ENCODE data around the gene CALU. TPM values are rescaled to one million over a fixed set of nuclear protein-coding genes. Genes with fewer than 3 reads are reported as not detected.

The CALU gene
- polyA plus RNA-seq, 3 donors, result 13.8 to 44.0 (median 33.2) TPM

DNA sequence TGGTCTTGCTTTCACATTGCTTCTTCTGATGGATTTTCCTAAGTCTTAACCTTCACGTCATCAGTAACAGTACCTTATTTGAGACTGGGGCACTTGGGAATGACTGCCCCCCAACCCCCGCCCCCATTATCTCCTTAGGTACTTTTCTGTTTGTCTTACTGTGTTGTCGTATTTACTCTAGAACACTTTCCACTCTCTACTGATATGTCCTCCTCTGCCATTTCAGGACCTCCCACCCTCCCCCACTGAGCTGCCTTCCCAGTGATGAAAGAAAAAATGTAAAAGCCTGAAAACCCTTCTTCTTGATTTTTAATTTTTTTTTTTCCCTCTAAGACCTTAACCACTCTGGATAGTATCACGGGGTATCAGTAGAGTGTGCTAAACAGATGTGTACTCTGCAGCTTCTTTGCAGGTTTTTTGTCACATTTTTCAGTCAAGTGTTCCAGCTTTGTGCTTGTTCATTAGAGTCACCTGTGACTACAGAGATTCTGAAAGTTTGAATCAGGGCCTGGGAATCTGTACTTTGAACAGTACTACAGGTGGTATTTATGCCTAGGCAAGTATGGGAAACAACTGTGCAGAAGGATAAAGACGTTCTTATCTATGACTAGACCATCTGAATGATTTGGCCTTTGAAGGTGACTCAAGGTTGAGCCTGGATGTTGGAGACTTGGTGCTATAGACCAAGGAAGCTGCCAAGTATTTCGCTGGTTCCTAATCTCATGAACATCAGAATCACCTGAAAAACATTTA, 8.3 kb downstream of the CALU start:
- H3K9ac ChIP-seq (ENCODE audit: insufficient read depth, low read length, poor library complexity, severe bottlenecking), result no peak overlapping the region
- peaks cover 28% of the 10 kb centered on the region for H4K20me1 ChIP-seq (ENCODE audit: insufficient read depth, low read length)
- 100% methylated on average over 2 of the region's 6 CpGs for WGBS (ENCODE audit: insufficient coverage)
- H3K27ac ChIP-seq (ENCODE audit: low read depth in 1 of 2, low read length in 2 of 2), result no peak overlapping the region
- Mint-ChIP-seq H3K4me1 (peaks cover 7% of the 10 kb centered on the region), H3K27me3 (ENCODE audit: low read depth in 3 of 3) (peaks cover 0 to 1% (median 0%) of the 10 kb centered on the region in 3 donors), H3K27ac (peak overlapping the region in 3 of 7 donors; percentile 26 to 33 (median 31)), H3K36me3 (peaks cover 30 to 55% of the 10 kb centered on the region in 2 donors), H3K9me3 (no peaks in the 10 kb centered on the region), H3K4me3 (no peak overlapping the region)
- no peaks in the 10 kb centered on the region for H3K27me3 ChIP-seq (ENCODE audit: control insufficient read depth in 2 of 2, insufficient read depth in 2 of 2, low read length in 2 of 2)
- H3K4me2 ChIP-seq (replicated peaks; ENCODE audit: extremely low read depth, low read length, poor library complexity, severe bottlenecking), result no peak overlapping the region
- intact Hi-C loops (cut with micrococcal nuclease), result loop anchor here in 1 of 2 donors (10.0 kb wide), 1 partner anchor 117 kb away; the partner anchor contains the start of gene ATP6V1F
- H3K4me1 ChIP-seq (ENCODE audit: control insufficient read depth in 1 of 2, insufficient read depth in 2 of 2, low read length in 2 of 2), result no peaks in the 10 kb centered on the region
- peaks cover 89% of the 10 kb centered on the region for H3K79me2 ChIP-seq (ENCODE audit: insufficient read depth, low read length)
- H2AFZ ChIP-seq (ENCODE audit: insufficient read depth, low read depth, low read length, poor library complexity, severe bottlenecking), result no peak overlapping the region
- H3K9me3 ChIP-seq (replicated peaks in 1 of 2; ENCODE audit: control insufficient read depth in 1 of 2, insufficient read depth in 1 of 2, low read length in 2 of 2), result no peaks in the 10 kb centered on the region
- TF ChIP-seq CTCF (IDR thresholded peaks at IDR 0.05), result no peak
- H3K4me3 ChIP-seq (replicated peaks in 1 of 3; ENCODE audit: low read depth in 2 of 3, low read length in 3 of 3), result no peak overlapping the region
- peaks cover 41 to 57% of the 10 kb centered on the region in 2 donors for H3K36me3 ChIP-seq (replicated peaks in 1 of 2; ENCODE audit: control insufficient read depth in 1 of 2, insufficient read depth in 2 of 2, low read length in 2 of 2)
- no peak for DNase-seq

DNA sequence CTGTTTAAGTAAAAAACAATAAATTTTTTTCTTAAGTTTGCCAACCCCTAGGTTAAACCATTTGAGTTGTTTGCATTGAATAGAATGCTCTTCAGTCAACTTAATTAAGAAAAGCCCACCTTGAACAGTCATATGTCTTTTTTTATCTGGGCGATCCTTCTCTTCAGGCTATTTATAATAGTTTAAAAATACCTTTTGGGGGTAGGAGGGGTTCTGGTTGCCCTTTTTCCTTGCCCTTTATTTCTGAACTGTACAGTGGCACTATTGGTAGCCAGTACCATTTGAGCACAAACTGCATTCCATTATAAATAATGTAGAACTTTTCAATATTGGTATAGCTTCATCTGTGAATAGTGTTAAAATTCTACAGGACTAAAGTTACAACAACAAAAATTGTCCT, 13.1 kb downstream of the CALU start:
- WGBS (ENCODE audit: insufficient coverage), result no CpG with 5 or more reads among the region's 1 CpG
- H3K79me2 ChIP-seq (ENCODE audit: insufficient read depth, low read length), result peaks cover 41% of the 10 kb centered on the region
- no peak overlapping the region for H3K27ac Mint-ChIP-seq
- H3K9me3 ChIP-seq (replicated peaks in 1 of 2; ENCODE audit: control insufficient read depth in 1 of 2, insufficient read depth in 1 of 2, low read length in 2 of 2), result no peaks in the 10 kb centered on the region
- peaks cover 9% of the 10 kb centered on the region for H4K20me1 ChIP-seq (ENCODE audit: insufficient read depth, low read length)
- H3K4me1 ChIP-seq (ENCODE audit: control insufficient read depth in 1 of 2, insufficient read depth in 2 of 2, low read length in 2 of 2), result no peaks in the 10 kb centered on the region
- TF ChIP-seq CTCF (IDR thresholded peaks at IDR 0.05), result no peak
- H3K27me3 Mint-ChIP-seq (ENCODE audit: low read depth in 3 of 3), result peaks cover 0 to under 1% (median 0%) of the 10 kb centered on the region in 3 donors
- H3K4me3 Mint-ChIP-seq, result no peak overlapping the region
- no peak overlapping the region for H3K27ac ChIP-seq (ENCODE audit: low read depth in 1 of 2, low read length in 2 of 2)
- H2AFZ ChIP-seq (ENCODE audit: insufficient read depth, low read depth, low read length, poor library complexity, severe bottlenecking), result no peak overlapping the region
- H3K4me2 ChIP-seq (replicated peaks; ENCODE audit: extremely low read depth, low read length, poor library complexity, severe bottlenecking), result no peak overlapping the region
- no peak for DNase-seq
- H3K36me3 Mint-ChIP-seq, result peaks cover 59 to 83% of the 10 kb centered on the region in 2 donors
- no peaks in the 10 kb centered on the region for H3K4me1 Mint-ChIP-seq
- H3K4me3 ChIP-seq (replicated peaks in 1 of 3; ENCODE audit: low read depth in 2 of 3, low read length in 3 of 3), result no peak overlapping the region
- H3K9ac ChIP-seq (ENCODE audit: insufficient read depth, low read length, poor library complexity, severe bottlenecking), result no peak overlapping the region
- peaks cover 81 to 100% of the 10 kb centered on the region in 2 donors for H3K36me3 ChIP-seq (replicated peaks in 1 of 2; ENCODE audit: control insufficient read depth in 1 of 2, insufficient read depth in 2 of 2, low read length in 2 of 2)
- intact Hi-C loops (cut with micrococcal nuclease), result no loop called here
- H3K27me3 ChIP-seq (ENCODE audit: control insufficient read depth in 2 of 2, insufficient read depth in 2 of 2, low read length in 2 of 2), result no peaks in the 10 kb centered on the region
- H3K9me3 Mint-ChIP-seq, result no peaks in the 10 kb centered on the region

All from CD14-positive monocyte (primary cell).